Naive B cell (primary cell): ENCODE data around the gene CACUL1. TPM values are rescaled to one million over a fixed set of nuclear protein-coding genes. Genes with fewer than 3 reads are reported as not detected.
"Not testable (repeated sequence)": the region's sequence is repeated elsewhere in the genome, so short reads cannot be mapped to it uniquely, and the experiment has no call there.

Source experiments
- ATAC-seq, 2 donors: fragments of 150-1000 bp; cut with Tn5 transposase; 2 replicates each; pipeline ENCODE4 v1.10.0; 2021; ENCODE audit warnings: low read depth in 2 of 2, mild to moderate bottlenecking in 2 of 2, moderate library complexity in 2 of 2
- DNase-seq: peaks from one replicate; pipeline ENCODE4 v3.0.0; 2022
- H3K27ac Mint-ChIP-seq, 6 donors: one replicate each; pipeline ENCODE4 v1.8.0; 2020 to 2022; ENCODE audit warnings: mild to moderate bottlenecking in 6 of 6, mixed read lengths in 6 of 6, moderate library complexity in 5 of 6, inconsistent platforms in 2 of 6
- H3K27me3 Mint-ChIP-seq, 3 donors: one replicate each; pipeline ENCODE4 v1.8.0; 2021 to 2022; ENCODE audit warnings: mixed read lengths in 3 of 3, mild to moderate bottlenecking in 1 of 3
- H3K36me3 Mint-ChIP-seq, 2 donors: one replicate each; pipeline ENCODE4 v1.8.0; 2020 to 2022; ENCODE audit warnings: mixed read lengths in 2 of 2, inconsistent platforms in 1 of 2, mild to moderate bottlenecking in 1 of 2
- H3K4me1 Mint-ChIP-seq, 3 donors: one replicate each; pipeline ENCODE4 v1.8.0; 2020 to 2022; ENCODE audit warnings: mixed read lengths in 3 of 3, inconsistent platforms in 1 of 3, mild to moderate bottlenecking in 1 of 3, moderate library complexity in 1 of 3
- H3K4me3 Mint-ChIP-seq, 8 donors: one replicate each; pipeline ENCODE4 v1.8.0; 2020 to 2022; ENCODE audit warnings: mild to moderate bottlenecking in 8 of 8, mixed read lengths in 8 of 8, moderate library complexity in 8 of 8, inconsistent platforms in 2 of 8
- H3K9me3 Mint-ChIP-seq, 7 donors: one replicate each; pipeline ENCODE4 v1.8.0; 2020 to 2022; ENCODE audit warnings: mixed read lengths in 7 of 7, mild to moderate bottlenecking in 5 of 7, inconsistent platforms in 2 of 7, moderate library complexity in 1 of 7
- polyA plus RNA-seq, 6 donors: library from polyadenylated mRNA; unstranded; fragments of 300-500 nt; fragmentation: Illumina TruSeq; gene quantifications; one replicate each; pipeline ENCODE4 v1.2.3, GENCODE V29; 2021; ENCODE audit warnings: low read depth in 6 of 6

Gene CACUL1
- polyA plus RNA-seq = 10 to 100 TPM; 21.5 to 40.9 (median 35.7) TPM

DNA sequence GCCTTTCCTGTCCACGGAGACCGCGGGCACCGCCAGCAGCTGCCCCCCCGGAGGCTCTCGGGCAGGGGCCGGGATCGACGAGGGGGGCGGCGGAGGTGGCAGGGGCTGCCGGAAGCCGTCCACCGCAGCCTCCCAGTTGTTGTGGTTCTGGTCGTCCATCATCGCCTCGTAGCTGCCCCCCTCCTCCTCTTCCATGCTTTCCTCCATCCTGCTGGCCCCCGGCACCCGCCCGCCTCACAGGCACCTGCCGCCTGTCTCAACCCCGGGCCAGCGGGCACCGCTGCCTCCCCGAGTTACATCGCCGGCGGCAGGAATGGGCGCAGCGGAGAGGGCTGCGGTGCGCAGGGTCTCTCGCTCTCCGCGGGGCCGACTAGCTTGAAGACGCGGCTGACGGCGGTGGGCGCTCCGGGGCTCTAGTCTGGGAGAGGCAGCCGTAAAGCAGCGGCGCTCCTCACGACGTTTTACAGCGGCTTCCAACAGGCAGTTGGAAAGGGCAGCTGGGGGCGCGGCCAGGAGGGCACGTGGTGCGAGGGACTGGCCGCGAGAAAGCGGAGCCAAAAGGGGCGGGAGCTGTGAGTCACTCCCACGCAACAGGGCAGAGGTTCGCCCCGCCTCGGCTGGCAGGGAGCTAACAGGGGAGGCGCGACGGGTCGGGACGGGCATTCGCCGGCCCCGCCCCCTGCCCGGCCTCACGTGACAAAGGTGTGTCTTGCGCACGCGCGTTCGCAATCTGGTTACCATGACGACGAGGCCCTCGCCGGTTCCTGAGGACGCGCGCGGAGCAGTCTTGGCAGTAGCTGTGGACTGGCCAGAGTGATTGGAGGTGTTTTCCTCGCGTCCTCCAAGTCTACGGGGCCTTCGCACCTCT is at the start of gene CACUL1:
TSS of gene CACUL1 (minus strand) at position 415 of the 868 bp plus-strand sequence. CDS start at position 207, 208 bp downstream.
- H3K27ac Mint-ChIP-seq = peak within 1 kb of the TSS; percentile 95 to 98 (median 96)
- DNase-seq = peak; percentile 100
- peaks cover 28 to 46% (median 45%) of the 10 kb centered on the region in 3 donors for H3K4me1 Mint-ChIP-seq
- peak; percentile 93 for ATAC-seq
- H3K36me3 Mint-ChIP-seq = no peaks in the 10 kb centered on the region
- H3K27me3 Mint-ChIP-seq = peaks cover 5 to 7% (median 7%) of the 10 kb centered on the region in 3 donors
- H3K4me3 Mint-ChIP-seq = peak within 1 kb of the TSS; percentile 91 to 99 (median 96)
- no peaks in the 10 kb centered on the region for H3K9me3 Mint-ChIP-seq

- Mint-ChIP-seq H3K4me3 (no peak overlapping the region), H3K36me3 (no peaks in the 10 kb centered on the region), H3K27me3 (peaks cover 4 to 30% (median 9%) of the 10 kb centered on the region in 3 donors), H3K9me3 (no peaks in the 10 kb centered on the region), H3K27ac (peak overlapping the region in 1 of 6 donors; percentile 86), H3K4me1 (no peaks in the 10 kb centered on the region)
- no peak for DNase-seq
- ATAC-seq = no peak
Measured at GRCh38 chr10:118804262-118804773, 49.5 kb upstream of the CACUL1 start.

- DNase-seq (no peak), ATAC-seq (no peak)
- H3K9me3 Mint-ChIP-seq = no peaks in the 10 kb centered on the region
- no peaks in the 10 kb centered on the region for H3K4me1 Mint-ChIP-seq
- H3K4me3 Mint-ChIP-seq = no peak overlapping the region
- no peaks in the 10 kb centered on the region for H3K36me3 Mint-ChIP-seq
- no peak overlapping the region for H3K27ac Mint-ChIP-seq
- H3K27me3 Mint-ChIP-seq = peaks cover 9 to 24% (median 13%) of the 10 kb centered on the region in 3 donors
Measured at GRCh38 chr10:118802126-118802793, 47.5 kb upstream of the CACUL1 start.

DNA sequence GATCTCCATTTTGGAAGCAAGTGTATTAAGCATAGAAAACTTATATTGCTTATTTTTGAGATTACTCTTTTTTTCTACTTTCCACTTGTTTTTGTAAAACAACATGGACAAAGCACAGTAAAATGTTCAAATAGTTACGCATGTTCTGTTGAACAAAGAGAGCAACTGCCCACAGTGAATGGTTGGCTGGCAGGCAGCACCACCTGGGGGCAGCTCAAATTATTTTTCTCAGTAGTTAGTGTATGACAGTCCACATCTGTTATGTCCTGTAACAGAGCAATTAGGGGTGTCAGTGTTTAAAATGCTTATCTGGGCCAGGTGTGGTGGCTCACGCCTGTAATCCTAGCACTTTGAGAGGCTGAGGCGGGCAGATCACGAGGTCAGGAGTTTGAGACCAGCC is 46.1 kb upstream of the CACUL1 start:
- H3K27me3 Mint-ChIP-seq = peaks cover 10 to 24% (median 19%) of the 10 kb centered on the region in 3 donors
- H3K4me1 Mint-ChIP-seq = no peaks in the 10 kb centered on the region
- no peaks in the 10 kb centered on the region for H3K36me3 Mint-ChIP-seq
- no peak overlapping the region for H3K4me3 Mint-ChIP-seq
- no peak for ATAC-seq
- peak; percentile 9 for DNase-seq
- H3K9me3 Mint-ChIP-seq = peaks cover 0 to 10% (median 8%) of the 10 kb centered on the region in 7 donors
- H3K27ac Mint-ChIP-seq = no peak overlapping the region

DNA sequence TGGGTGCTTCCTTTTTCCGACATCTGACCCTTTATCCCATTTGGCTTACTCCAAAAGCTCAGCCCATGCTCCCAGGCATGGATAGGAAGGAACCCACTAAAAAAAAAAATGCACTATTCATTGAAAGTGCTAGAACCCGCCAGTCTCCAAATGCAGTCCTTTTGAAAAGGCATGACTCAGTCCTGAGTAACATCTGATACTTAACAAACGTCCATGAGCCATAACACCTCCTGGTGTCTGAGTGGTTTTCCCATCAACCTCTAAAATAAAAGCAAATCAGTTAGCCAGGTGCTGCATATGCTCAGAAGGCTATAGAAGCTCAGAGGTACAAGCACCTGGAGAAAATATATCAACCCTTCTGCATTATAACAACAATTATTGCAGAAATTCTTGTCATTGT is 45.0 kb upstream of the CACUL1 start:
- no peaks in the 10 kb centered on the region for H3K4me1 Mint-ChIP-seq
- ATAC-seq (no peak), DNase-seq (no peak)
- H3K9me3 Mint-ChIP-seq = peaks cover 0 to 15% (median 11%) of the 10 kb centered on the region in 7 donors
- H3K36me3 Mint-ChIP-seq = no peaks in the 10 kb centered on the region
- H3K4me3 Mint-ChIP-seq = no peak overlapping the region
- peaks cover 10 to 23% (median 22%) of the 10 kb centered on the region in 3 donors for H3K27me3 Mint-ChIP-seq
- H3K27ac Mint-ChIP-seq = peak overlapping the region in 1 of 6 donors; percentile 2

DNA sequence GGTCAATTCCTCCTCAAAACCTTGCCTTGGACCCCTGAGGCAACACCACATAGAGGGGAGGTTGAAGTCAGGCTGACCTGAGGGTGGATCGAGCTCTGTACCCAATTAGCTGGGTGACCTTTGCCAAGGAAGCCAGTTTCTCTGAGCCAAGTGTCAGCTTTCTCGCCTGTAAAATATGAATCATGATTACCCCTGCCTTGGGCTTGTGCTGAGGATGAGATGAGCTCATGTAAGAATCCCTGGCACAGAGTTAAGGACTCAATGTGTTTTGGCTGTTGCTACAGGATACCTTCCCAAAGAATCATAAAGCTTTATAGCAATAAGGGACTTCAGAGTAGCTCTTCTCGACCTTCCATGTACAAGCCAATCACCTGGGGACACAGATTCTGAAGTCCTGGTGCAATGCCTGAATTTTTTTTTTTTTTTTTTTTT is 43.5 kb upstream of the CACUL1 start:
- H3K4me1 Mint-ChIP-seq = no peaks in the 10 kb centered on the region
- peaks cover 0 to 18% (median 11%) of the 10 kb centered on the region in 7 donors for H3K9me3 Mint-ChIP-seq
- H3K27ac Mint-ChIP-seq = no peak overlapping the region
- ATAC-seq (no peak), DNase-seq (no peak)
- no peak overlapping the region for H3K4me3 Mint-ChIP-seq
- peaks cover 10 to 22% (median 16%) of the 10 kb centered on the region in 3 donors for H3K27me3 Mint-ChIP-seq
- H3K36me3 Mint-ChIP-seq = no peaks in the 10 kb centered on the region

DNA sequence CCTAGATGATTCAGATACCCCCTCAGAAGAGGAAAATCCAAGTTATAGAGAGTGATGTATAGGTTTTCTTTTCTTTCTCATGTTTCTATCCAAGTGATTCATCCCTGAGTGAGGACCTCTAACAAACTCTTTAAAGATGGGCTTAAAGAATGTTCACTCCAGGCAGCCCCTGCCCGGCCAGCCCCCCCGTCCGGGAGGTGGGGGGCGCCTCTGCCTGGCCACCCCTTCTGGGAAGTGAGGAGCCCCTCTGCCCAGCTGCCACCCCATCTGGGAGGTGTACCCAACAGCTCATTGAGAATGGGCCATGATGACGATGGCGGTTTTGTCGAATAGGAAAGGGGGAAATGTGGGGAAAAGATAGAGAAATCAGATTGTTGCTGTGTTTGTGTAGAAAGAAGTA is 40.2 kb upstream of the CACUL1 start:
- ATAC-seq, H3K4me3 Mint-ChIP-seq, H3K27ac Mint-ChIP-seq, H3K4me1 Mint-ChIP-seq, H3K36me3 Mint-ChIP-seq, DNase-seq: not testable (repeated sequence)
- Mint-ChIP-seq H3K9me3 (peaks cover 0 to 18% (median 11%) of the 10 kb centered on the region in 7 donors), H3K27me3 (peaks cover 0 to 28% (median 10%) of the 10 kb centered on the region in 3 donors)

- H3K36me3 Mint-ChIP-seq = no peaks in the 10 kb centered on the region
- DNase-seq (no peak), ATAC-seq (no peak)
- no peak overlapping the region for H3K27ac Mint-ChIP-seq
- peaks cover 0 to 4% (median 0%) of the 10 kb centered on the region in 3 donors for H3K4me1 Mint-ChIP-seq
- no peak overlapping the region for H3K4me3 Mint-ChIP-seq
- peaks cover 0 to 23% (median 11%) of the 10 kb centered on the region in 7 donors for H3K9me3 Mint-ChIP-seq
- peaks cover 10 to 32% (median 12%) of the 10 kb centered on the region in 3 donors for H3K27me3 Mint-ChIP-seq
Measured at GRCh38 chr10:118793545-118793944, 38.8 kb upstream of the CACUL1 start.

DNA sequence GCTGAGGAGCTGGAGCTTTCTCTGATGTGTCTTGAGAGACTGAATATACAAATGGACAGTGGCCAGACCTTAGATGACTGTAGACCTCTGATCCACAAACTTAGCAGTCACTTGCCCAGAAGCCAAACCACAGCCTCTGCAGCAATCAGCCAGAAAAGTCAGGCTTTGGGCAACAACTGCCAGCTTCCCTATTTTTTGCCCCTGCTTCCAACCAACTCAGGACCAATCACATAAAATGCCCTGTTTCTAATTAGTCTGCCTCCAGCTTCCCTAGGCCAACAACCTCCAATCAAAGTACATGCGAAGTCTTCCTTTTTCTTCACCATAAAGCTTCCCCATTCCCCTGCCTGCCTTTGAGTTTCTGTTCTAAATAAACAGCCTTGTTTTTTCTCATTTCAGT is 37.8 kb upstream of the CACUL1 start:
- H3K9me3 Mint-ChIP-seq = peaks cover 0 to 23% (median 11%) of the 10 kb centered on the region in 7 donors
- H3K4me1 Mint-ChIP-seq = peaks cover 0 to 4% (median 0%) of the 10 kb centered on the region in 3 donors
- no peak overlapping the region for H3K27ac Mint-ChIP-seq
- H3K4me3 Mint-ChIP-seq = no peak overlapping the region
- no peak for ATAC-seq
- no peak for DNase-seq
- H3K36me3 Mint-ChIP-seq = no peaks in the 10 kb centered on the region
- peaks cover 12 to 36% (median 20%) of the 10 kb centered on the region in 3 donors for H3K27me3 Mint-ChIP-seq

DNA sequence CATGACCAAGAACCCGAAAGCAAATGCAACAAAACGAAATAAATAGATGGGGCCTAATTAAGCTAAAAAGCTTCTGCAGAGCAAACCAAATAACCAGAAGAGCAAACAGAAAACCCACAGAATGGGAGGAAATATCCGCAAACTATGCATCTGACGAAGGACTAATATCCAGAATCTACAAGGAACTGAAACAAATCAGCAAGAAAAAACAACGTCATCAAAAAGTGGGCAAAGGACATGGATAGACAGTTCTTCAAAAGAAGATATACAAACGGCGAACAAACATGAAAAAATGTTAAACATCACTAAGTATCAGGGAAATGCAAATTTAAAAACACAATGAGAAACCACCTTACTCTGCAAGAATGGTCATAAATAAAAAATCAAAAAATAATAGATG is 35.3 kb upstream of the CACUL1 start:
- no peak for DNase-seq
- H3K27ac Mint-ChIP-seq = no peak overlapping the region
- no peak for ATAC-seq
- H3K27me3 Mint-ChIP-seq = peaks cover 11 to 37% (median 32%) of the 10 kb centered on the region in 3 donors
- peaks cover 0 to 4% (median 0%) of the 10 kb centered on the region in 3 donors for H3K4me1 Mint-ChIP-seq
- H3K9me3 Mint-ChIP-seq = peaks cover 0 to 8% (median 2%) of the 10 kb centered on the region in 7 donors
- H3K36me3 Mint-ChIP-seq = no peaks in the 10 kb centered on the region
- no peak overlapping the region for H3K4me3 Mint-ChIP-seq

DNA sequence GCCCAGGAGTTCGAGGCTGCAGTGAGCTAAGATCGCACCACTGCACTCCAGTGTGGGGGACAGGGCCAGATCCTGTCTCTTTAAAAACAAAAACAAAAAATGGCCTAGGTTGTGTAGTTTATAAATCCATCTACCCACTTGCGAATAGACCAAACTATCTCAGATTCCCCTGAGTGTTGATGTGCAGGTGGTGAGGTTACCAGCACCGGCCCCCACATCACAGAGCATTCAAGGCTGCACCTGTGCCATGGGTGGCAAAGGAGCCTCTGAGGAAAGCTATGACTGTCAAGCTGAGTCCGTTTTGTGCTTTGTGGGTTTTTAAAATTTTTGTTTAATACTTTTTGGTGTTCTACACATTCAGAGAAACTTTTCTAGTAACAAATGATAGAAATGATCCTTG is 30.8 kb upstream of the CACUL1 start:
- DNase-seq = no peak
- H3K4me1 Mint-ChIP-seq = no peaks in the 10 kb centered on the region
- H3K9me3 Mint-ChIP-seq = peaks cover 0 to 10% (median 2%) of the 10 kb centered on the region in 7 donors
- H3K27me3 Mint-ChIP-seq = peaks cover 15 to 32% (median 32%) of the 10 kb centered on the region in 3 donors
- H3K4me3 Mint-ChIP-seq = no peak overlapping the region
- no peaks in the 10 kb centered on the region for H3K36me3 Mint-ChIP-seq
- ATAC-seq = no peak
- H3K27ac Mint-ChIP-seq = no peak overlapping the region

DNA sequence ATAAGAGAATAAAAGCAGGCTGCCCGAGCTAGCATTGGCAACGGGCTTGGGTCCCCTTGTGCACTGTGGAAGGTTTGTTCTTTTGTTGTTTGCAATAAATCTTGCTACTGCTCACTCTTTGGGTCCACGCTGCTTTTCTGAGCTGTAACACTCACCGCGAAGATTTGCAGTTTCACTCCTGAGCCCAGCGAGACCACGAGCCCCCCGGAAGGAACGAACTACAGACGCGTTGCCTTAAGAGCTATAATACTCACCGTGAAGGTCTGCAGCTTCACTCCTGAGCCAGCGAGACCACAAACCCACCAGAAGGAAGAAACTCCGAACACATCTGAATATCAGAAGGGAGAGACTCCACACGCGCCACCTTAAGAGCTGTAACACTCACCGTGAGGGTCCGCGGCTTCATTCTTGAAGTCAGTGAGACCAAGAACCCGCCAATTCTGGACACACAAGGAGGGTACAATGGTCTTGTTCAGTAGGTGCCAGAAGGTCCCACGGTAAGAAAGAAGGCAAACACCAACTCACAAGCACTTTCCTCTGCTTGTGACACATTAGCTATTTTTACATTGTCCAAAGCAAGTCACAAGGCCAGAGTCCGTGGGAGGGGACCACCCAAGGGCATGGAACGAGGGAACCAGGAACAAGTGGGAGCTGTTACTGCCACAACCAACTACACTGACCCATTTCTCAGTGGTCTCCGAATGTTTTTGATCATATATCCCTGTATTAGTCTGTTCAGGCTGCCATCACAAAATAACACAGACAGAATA is 29.2 kb upstream of the CACUL1 start:
- no peak for ATAC-seq
- peaks cover 0 to 13% (median 0%) of the 10 kb centered on the region in 7 donors for H3K9me3 Mint-ChIP-seq
- H3K27ac Mint-ChIP-seq = no peak overlapping the region
- DNase-seq = no peak
- H3K36me3 Mint-ChIP-seq = no peaks in the 10 kb centered on the region
- no peaks in the 10 kb centered on the region for H3K4me1 Mint-ChIP-seq
- peaks cover 14 to 35% (median 30%) of the 10 kb centered on the region in 3 donors for H3K27me3 Mint-ChIP-seq
- no peak overlapping the region for H3K4me3 Mint-ChIP-seq
